Choroid plexus epithelial cell (primary cell): ENCODE data around the gene RAB9B.
"Not testable (repeated sequence)": the region's sequence is repeated elsewhere in the genome, so short reads cannot be mapped to it uniquely, and the experiment has no call there.

Source experiments
- DNase-seq: peaks from one replicate; pipeline ENCODE4 v3.0.0-alpha.2; 2010; ENCODE audit warnings: low read depth
- H3K4me3 ChIP-seq: 2 replicates; pipeline ENCODE4 v1.5.1; 2011; ENCODE audit warnings: low read depth, mild to moderate bottlenecking, control low read depth, low read length, moderate library complexity
- TF ChIP-seq, protein P1 (sequence below): conservative IDR thresholded peaks from 2 replicates; pipeline ENCODE4 v1.5.1; 2011; ENCODE audit warnings: low read depth, mild to moderate bottlenecking, control low read depth, inconsistent platforms, low read length, moderate library complexity

RAB9B gene

GRCh38 chrX:103830848-103831247 lies 1.2 kb downstream of the RAB9B start:
- TF ChIP-seq, protein P1, sequence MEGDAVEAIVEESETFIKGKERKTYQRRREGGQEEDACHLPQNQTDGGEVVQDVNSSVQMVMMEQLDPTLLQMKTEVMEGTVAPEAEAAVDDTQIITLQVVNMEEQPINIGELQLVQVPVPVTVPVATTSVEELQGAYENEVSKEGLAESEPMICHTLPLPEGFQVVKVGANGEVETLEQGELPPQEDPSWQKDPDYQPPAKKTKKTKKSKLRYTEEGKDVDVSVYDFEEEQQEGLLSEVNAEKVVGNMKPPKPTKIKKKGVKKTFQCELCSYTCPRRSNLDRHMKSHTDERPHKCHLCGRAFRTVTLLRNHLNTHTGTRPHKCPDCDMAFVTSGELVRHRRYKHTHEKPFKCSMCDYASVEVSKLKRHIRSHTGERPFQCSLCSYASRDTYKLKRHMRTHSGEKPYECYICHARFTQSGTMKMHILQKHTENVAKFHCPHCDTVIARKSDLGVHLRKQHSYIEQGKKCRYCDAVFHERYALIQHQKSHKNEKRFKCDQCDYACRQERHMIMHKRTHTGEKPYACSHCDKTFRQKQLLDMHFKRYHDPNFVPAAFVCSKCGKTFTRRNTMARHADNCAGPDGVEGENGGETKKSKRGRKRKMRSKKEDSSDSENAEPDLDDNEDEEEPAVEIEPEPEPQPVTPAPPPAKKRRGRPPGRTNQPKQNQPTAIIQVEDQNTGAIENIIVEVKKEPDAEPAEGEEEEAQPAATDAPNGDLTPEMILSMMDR, result no peak
- no peak overlapping the region for H3K4me3 ChIP-seq
- DNase-seq, result no peak

GRCh38 chrX:103828529-103828928 lies 3.5 kb downstream of the RAB9B start:
- H3K4me3 ChIP-seq, result no peak overlapping the region
- TF ChIP-seq, protein P1, result no peak
- no peak for DNase-seq

- TF ChIP-seq, protein P1, result no peak
- H3K4me3 ChIP-seq, result no peak overlapping the region
- no peak for DNase-seq
Measured at GRCh38 chrX:103825881-103826280, 6.2 kb downstream of the RAB9B start.

GRCh38 chrX:103823591-103823990 lies 8.5 kb downstream of the RAB9B start:
- peak; percentile 34 for DNase-seq
- TF ChIP-seq, protein P1, result no peak
- no peak overlapping the region for H3K4me3 ChIP-seq

GRCh38 chrX:103820802-103821201 lies 11.3 kb downstream of the RAB9B start:
- H3K4me3 ChIP-seq, DNase-seq: not testable (repeated sequence)

GRCh38 chrX:103818842-103819619 lies 13.0 kb downstream of the RAB9B start:
- DNase-seq, result peak; percentile 10
- no peak overlapping the region for H3K4me3 ChIP-seq
- TF ChIP-seq, protein P1, result no peak

DNA sequence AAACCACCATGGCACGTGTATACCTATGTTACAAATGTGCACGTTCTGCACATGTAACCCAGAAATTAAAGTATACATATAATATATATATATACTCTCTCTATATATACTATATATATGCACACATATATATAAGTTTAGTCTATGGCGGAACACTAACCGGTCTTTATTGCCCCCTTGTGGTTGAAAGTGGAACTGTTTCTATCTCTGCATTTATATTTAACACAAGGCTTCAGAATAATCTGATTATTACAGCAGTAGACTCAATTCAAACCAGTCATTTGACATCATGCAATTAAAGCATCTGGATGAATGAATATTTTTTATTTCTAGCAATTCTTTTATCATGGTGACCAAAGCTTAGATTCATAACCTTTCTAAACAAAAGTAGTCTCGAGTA lies 14.6 kb downstream of the RAB9B start:
- peak; percentile 56 for DNase-seq
- TF ChIP-seq, protein P1, result peak; percentile 51
- H3K4me3 ChIP-seq, result no peak overlapping the region

DNA sequence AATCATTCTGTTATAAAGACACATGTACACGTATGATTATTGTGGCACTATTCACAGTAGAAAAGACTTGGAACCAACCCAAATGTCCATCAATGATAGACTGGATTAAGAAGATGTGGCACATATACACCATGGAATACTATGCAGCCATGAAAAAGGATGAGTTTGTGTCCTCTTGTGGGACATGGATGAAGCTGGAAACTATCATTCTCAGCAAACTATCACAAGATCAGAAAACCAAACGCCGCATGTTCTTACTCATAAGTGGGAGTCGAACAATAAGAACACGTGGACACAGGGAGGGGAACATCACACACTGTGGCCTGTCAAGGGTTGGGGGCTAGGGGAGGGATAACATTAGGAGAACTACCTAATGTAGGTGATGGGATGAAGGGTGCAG lies 15.0 kb downstream of the RAB9B start:
- not testable (repeated sequence) for DNase-seq, H3K4me3 ChIP-seq
